T-helper 1 cell treated with Interleukin-12 subunit alpha and Interleukin-12 subunit beta and Interleukin-4 antibody, amounts not matched to agents 30 μg/mL and 1 μg/mL, for 36 hours (primary cell): ENCODE data around the gene NXPH3.

ENCODE experiments used
- H3K27ac Mint-ChIP-seq: one replicate; pipeline ENCODE4 v1.8.0; 2021; ENCODE audit warnings: mild to moderate bottlenecking, mixed read lengths
- H3K27me3 Mint-ChIP-seq: one replicate; pipeline ENCODE4 v1.8.0; 2021; ENCODE audit warnings: low read depth, mixed read lengths
- H3K36me3 Mint-ChIP-seq: one replicate; pipeline ENCODE4 v1.8.0; 2021; ENCODE audit warnings: low read depth, mixed read lengths
- H3K4me1 Mint-ChIP-seq: one replicate; pipeline ENCODE4 v1.8.0; 2021; ENCODE audit warnings: low read depth, mixed read lengths
- H3K4me3 Mint-ChIP-seq: one replicate; pipeline ENCODE4 v1.8.0; 2021; ENCODE audit warnings: mild to moderate bottlenecking, moderate library complexity, mixed read lengths
- H3K9me3 Mint-ChIP-seq: one replicate; pipeline ENCODE4 v1.8.0; 2021; ENCODE audit warnings: mixed read lengths

The NXPH3 gene

DNA sequence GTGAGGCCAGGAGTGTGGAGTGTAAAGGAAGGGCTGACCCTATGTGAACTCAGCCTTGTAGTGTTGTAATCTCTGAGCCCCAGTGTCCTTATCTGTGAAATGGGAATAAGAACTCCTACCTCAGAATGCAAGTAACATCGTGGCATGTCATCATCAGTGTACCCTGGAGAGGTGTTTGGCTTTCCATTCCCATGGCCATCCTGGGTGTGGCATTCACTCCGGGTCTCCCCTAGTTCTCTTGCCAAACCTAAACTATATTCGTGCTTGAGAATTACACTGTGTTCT is 1.9 kb downstream of the NXPH3 start:
- Mint-ChIP-seq H3K4me3 (no peak overlapping the region), H3K4me1 (peaks cover 7% of the 10 kb centered on the region), H3K9me3 (no peaks in the 10 kb centered on the region), H3K27ac (no peak overlapping the region), H3K27me3 (peaks cover 53% of the 10 kb centered on the region), H3K36me3 (no peaks in the 10 kb centered on the region)

DNA sequence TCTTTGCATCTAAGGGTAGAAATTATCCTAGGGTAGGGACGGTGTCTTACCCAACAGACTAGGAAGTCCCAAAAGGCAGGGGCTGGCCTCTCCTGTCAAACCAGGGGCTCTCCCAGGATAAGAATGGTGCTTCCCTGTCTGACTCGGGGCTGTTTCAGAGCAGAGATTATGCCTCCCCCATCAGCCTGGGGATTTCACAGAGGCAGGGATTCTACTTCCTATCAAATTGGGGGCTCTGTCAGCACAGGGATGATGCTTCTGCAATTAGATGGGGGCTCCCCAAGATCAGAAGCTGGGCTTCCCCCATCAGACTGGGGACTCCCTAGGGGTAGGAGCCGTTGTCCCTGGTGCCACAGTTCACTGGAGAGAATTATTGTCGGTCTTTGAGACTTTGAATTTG is 2.3 kb downstream of the NXPH3 start:
- no peak overlapping the region for H3K27ac Mint-ChIP-seq
- no peaks in the 10 kb centered on the region for H3K9me3 Mint-ChIP-seq
- H3K4me3 Mint-ChIP-seq: no peak overlapping the region
- H3K4me1 Mint-ChIP-seq: peaks cover 7% of the 10 kb centered on the region
- peaks cover 49% of the 10 kb centered on the region for H3K27me3 Mint-ChIP-seq
- H3K36me3 Mint-ChIP-seq: no peaks in the 10 kb centered on the region

DNA sequence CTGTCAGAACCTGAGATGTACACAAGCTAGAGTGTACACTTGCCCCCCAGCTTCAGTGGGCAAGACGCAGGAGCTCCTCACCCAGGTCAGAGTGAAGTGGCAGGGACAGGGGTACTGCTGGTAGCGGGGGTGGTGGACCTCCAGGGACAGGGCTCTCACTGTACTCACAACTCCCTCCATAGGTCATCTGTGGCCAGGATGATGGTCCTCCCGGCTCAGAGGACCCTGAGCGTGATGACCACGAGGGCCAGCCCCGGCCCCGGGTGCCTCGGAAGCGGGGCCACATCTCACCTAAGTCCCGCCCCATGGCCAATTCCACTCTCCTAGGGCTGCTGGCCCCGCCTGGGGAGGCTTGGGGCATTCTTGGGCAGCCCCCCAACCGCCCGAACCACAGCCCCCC is 2.7 kb downstream of the NXPH3 start:
- peaks cover 45% of the 10 kb centered on the region for H3K27me3 Mint-ChIP-seq
- H3K27ac Mint-ChIP-seq: no peak overlapping the region
- no peaks in the 10 kb centered on the region for H3K36me3 Mint-ChIP-seq
- no peak overlapping the region for H3K4me3 Mint-ChIP-seq
- no peaks in the 10 kb centered on the region for H3K9me3 Mint-ChIP-seq
- peaks cover 7% of the 10 kb centered on the region for H3K4me1 Mint-ChIP-seq

DNA sequence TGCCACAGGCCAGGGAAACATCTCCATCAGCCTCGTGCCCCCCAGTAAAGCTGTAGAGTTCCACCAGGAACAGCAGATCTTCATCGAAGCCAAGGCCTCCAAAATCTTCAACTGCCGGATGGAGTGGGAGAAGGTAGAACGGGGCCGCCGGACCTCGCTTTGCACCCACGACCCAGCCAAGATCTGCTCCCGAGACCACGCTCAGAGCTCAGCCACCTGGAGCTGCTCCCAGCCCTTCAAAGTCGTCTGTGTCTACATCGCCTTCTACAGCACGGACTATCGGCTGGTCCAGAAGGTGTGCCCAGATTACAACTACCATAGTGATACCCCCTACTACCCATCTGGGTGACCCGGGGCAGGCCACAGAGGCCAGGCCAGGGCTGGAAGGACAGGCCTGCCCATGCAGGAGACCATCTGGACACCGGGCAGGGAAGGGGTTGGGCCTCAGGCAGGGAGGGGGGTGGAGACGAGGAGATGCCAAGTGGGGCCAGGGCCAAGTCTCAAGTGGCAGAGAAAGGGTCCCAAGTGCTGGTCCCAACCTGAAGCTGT is 3.4 kb downstream of the NXPH3 start:
- H3K4me1 Mint-ChIP-seq: peaks cover 7% of the 10 kb centered on the region
- H3K27ac Mint-ChIP-seq: no peak overlapping the region
- no peaks in the 10 kb centered on the region for H3K36me3 Mint-ChIP-seq
- no peak overlapping the region for H3K4me3 Mint-ChIP-seq
- no peaks in the 10 kb centered on the region for H3K9me3 Mint-ChIP-seq
- peaks cover 39% of the 10 kb centered on the region for H3K27me3 Mint-ChIP-seq

DNA sequence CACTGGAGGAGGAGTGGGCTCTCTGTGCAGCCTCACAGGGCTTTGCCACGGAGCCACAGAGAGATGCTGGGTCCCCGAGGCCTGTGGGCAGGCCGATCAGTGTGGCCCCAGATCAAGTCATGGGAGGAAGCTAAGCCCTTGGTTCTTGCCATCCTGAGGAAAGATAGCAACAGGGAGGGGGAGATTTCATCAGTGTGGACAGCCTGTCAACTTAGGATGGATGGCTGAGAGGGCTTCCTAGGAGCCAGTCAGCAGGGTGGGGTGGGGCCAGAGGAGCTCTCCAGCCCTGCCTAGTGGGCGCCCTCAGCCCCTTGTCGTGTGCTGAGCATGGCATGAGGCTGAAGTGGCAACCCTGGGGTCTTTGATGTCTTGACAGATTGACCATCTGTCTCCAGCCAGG is 3.9 kb downstream of the NXPH3 start:
- H3K9me3 Mint-ChIP-seq: no peaks in the 10 kb centered on the region
- no peak overlapping the region for H3K27ac Mint-ChIP-seq
- no peaks in the 10 kb centered on the region for H3K36me3 Mint-ChIP-seq
- H3K4me1 Mint-ChIP-seq: peaks cover 7% of the 10 kb centered on the region
- no peak overlapping the region for H3K4me3 Mint-ChIP-seq
- peaks cover 34% of the 10 kb centered on the region for H3K27me3 Mint-ChIP-seq

DNA sequence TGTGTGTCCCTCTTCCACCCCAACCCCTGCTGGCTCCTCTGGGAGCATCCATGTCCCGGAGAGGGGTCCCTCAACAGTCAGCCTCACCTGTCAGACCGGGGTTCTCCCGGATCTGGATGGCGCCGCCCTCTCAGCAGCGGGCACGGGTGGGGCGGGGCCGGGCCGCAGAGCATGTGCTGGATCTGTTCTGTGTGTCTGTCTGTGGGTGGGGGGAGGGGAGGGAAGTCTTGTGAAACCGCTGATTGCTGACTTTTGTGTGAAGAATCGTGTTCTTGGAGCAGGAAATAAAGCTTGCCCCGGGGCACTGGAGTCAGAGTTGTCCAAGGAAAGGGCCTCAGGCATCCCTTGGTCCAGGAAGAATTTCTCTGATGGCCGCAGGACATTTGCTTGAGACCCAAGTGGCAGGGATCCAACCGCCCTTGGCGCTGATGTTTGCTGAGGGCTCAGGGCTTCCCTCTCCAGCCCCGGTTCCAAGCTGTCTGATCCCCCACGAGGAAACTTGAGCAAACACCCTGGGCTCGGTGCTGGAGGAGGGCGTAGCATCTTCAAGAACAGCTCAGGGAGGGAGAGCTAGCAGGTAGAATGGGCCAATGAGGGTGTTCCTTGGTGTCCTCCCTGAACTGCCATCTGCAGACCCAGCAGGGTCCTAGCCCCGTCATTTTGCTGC is 4.5 kb downstream of the NXPH3 start:
- Mint-ChIP-seq H3K27ac (no peak overlapping the region), H3K27me3 (peaks cover 31% of the 10 kb centered on the region), H3K36me3 (no peaks in the 10 kb centered on the region)

DNA sequence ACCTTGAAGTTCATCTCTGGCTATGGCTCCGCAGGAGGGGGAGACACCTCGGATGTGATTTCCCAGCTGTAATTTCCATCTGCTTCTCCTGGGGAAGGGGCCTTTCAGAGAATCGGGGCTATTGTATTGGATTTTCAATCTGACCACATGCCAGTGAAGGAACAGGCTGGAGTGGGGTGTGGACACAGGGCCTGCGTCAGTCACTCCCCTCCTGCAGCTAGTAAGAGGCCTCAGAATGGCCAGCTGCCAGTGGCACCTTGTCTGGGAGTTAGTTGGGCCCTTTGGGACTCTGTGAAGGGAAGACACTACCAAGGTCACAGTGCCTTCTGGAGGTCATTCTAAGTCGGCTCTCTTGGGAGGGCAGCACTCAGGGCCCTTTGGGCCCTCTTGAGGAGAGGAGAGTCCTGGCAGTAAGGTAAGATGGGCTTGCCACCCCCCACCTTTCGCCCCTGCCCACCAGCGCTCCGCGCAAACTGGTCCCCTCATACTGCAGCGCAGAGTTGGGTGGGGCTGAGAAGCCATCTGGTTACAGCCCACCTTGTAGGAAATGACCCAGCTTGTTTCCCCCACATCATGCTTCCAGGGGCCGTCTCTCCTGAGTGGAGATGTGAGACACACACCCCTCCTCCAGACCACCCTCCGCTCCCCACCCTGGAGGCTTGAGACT is 5.4 kb downstream of the NXPH3 start:
- Mint-ChIP-seq H3K27ac (no peak overlapping the region), H3K4me1 (peaks cover 3% of the 10 kb centered on the region), H3K9me3 (no peaks in the 10 kb centered on the region), H3K27me3 (peaks cover 27% of the 10 kb centered on the region), H3K36me3 (no peaks in the 10 kb centered on the region), H3K4me3 (no peak overlapping the region)

More for the DNA sequence above, 4.5 kb downstream of the NXPH3 start:
- H3K4me1 Mint-ChIP-seq: peaks cover 4% of the 10 kb centered on the region
- no peak overlapping the region for H3K4me3 Mint-ChIP-seq
- no peaks in the 10 kb centered on the region for H3K9me3 Mint-ChIP-seq

DNA sequence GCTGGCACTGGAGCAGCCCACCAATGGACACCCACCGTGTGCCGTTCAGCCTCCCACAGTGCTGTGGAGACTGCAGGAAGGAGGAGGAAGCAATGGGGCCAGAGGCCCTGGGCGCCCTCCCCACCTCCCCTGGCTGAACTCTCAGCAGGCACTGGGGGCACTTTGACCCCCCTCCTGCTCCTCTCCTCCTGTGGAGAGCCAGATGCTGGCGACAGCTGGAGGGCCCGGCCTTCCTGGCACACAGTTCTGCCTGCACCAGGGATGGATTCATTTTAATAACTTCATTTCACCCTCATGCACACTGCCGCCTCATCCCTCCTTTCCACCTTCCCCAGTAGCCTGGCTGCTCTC is 6.0 kb downstream of the NXPH3 start:
- Mint-ChIP-seq H3K36me3 (no peaks in the 10 kb centered on the region), H3K9me3 (no peaks in the 10 kb centered on the region), H3K27ac (no peak overlapping the region), H3K27me3 (peaks cover 25% of the 10 kb centered on the region), H3K4me1 (peaks cover 3% of the 10 kb centered on the region), H3K4me3 (no peak overlapping the region)

DNA sequence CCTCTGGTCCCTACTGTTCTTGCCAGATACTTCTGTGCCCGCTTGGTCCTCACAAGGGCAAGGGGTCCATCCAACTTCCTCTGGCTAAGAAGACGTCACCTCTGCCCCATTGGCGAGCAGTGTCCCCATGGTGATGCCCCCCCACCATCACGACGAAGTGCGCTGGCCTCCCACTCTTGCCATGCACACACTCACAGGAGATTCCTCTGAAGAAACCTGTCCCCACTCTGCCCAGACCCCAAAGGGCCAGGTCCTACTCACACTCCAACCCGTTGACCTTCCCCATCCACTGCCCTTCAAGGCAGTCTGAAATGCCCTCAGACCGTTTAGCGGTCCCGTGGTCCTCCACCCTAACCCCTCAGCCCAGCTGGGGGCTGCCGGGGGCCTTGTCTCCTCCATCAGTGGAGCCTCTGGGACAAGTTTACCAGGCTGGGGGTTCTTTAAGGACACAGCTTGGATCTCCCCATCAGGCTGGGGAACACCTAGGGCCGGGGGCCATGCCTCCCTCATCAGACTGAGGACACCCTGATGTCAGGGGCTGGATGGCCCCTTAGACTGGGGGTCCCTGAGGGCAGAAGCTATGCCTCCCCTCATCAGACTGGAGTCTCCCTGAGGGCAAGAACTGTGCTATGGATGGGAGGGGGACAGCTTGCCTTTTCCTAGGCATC is 6.5 kb downstream of the NXPH3 start:
- Mint-ChIP-seq H3K4me3 (no peak overlapping the region), H3K4me1 (no peaks in the 10 kb centered on the region), H3K27me3 (peaks cover 20% of the 10 kb centered on the region), H3K9me3 (no peaks in the 10 kb centered on the region), H3K36me3 (no peaks in the 10 kb centered on the region), H3K27ac (no peak overlapping the region)

DNA sequence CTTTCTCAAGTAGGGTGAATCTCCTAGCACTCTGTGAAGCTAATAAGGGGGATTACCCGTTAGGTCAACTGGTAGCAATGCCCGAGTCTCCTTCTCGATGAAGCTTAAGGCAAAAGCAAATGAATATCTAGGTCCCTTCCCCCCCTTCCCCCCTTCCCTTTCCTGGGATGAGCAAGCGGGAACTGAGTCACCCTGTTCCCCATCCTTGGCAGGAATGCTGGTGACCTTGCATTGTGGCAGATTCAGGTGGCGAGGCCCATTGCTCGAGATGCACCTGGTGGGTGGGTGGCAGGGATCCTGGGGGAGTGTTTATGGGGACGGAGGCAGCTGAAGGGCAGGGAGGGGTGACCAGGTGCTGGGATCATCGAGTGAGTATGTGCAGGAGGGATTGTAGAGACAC is 7.1 kb downstream of the NXPH3 start:
- Mint-ChIP-seq H3K27ac (no peak overlapping the region), H3K9me3 (no peaks in the 10 kb centered on the region), H3K4me3 (no peak overlapping the region), H3K4me1 (no peaks in the 10 kb centered on the region), H3K27me3 (peaks cover 14% of the 10 kb centered on the region), H3K36me3 (no peaks in the 10 kb centered on the region)

DNA sequence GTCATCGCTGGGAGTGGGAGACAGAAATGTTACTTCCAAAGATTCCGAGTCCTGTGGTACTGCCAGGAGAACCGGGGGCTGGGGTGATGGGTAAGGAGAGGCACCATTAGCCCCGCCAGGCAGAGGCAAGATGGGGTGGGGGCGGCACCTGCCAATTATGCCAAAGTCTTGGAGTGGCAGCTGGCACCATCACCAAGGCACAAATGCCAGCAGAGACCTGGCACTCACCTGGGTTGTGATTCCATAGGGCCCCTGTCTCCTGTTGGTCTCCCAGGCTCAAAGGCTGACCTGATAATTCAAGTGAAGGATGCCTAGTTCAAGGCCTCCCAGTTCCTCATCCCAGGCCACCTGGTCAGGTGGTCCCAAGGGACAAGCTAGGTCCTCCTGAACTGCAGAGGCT is 7.6 kb downstream of the NXPH3 start:
- Mint-ChIP-seq H3K4me1 (no peaks in the 10 kb centered on the region), H3K27ac (no peak overlapping the region), H3K9me3 (no peaks in the 10 kb centered on the region), H3K4me3 (no peak overlapping the region), H3K36me3 (no peaks in the 10 kb centered on the region), H3K27me3 (peaks cover 10% of the 10 kb centered on the region)

DNA sequence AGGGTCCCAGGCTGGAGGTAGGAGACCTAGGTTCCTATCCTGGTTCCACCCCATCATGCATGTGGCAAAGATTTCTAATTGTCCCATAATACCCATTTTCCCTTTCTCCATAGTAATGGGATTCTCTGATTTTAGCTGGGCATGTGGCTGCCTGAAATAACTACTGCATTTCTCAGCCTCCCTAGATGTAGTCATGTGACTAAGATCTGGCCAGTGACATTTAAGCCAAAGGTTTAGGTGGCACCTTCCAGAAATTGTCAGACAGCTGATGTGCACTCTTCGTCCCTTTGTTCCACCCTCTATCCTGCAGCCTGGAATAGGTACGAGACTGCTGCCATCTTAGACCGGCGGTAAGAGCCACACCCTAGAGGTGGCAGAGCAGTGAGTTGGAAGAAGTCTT is 8.2 kb downstream of the NXPH3 start:
- Mint-ChIP-seq H3K27me3 (peaks cover 6% of the 10 kb centered on the region), H3K36me3 (no peaks in the 10 kb centered on the region), H3K9me3 (no peaks in the 10 kb centered on the region), H3K27ac (peak overlapping the region; percentile 3), H3K4me1 (no peaks in the 10 kb centered on the region), H3K4me3 (no peak overlapping the region)

DNA sequence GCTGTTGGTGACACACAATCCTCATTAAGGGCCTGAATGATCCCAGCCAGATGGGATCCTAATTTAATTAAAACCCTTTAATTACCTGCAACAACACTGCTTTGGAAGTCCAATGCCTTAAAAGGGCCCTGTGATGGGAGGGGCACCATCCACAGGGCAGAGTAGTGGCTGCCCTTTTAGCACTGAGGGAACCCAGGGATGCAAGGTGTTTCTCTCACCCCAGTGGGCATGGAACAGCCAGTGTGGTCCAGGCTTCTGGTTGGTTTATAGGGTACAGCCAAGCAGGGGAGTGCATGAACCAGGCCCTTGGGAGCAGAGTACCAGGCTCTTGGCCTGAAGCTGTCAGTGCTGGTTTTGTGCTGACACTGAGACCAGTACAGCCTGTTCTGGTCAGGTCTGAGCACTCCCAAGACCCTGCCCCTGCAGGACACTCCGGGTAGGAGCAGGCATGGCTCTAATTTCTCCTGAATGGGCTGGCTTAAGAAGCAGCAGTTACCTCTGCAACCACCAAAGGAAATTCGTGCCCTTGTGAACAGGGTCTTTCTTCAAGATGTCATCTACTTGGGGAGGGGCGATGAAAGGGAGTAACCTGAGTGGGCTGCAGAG is 9.9 kb downstream of the NXPH3 start:
- H3K4me1 Mint-ChIP-seq: no peaks in the 10 kb centered on the region
- no peaks in the 10 kb centered on the region for H3K9me3 Mint-ChIP-seq
- no peaks in the 10 kb centered on the region for H3K36me3 Mint-ChIP-seq
- H3K4me3 Mint-ChIP-seq: no peak overlapping the region
- H3K27ac Mint-ChIP-seq: no peak overlapping the region
- H3K27me3 Mint-ChIP-seq: no peaks in the 10 kb centered on the region

DNA sequence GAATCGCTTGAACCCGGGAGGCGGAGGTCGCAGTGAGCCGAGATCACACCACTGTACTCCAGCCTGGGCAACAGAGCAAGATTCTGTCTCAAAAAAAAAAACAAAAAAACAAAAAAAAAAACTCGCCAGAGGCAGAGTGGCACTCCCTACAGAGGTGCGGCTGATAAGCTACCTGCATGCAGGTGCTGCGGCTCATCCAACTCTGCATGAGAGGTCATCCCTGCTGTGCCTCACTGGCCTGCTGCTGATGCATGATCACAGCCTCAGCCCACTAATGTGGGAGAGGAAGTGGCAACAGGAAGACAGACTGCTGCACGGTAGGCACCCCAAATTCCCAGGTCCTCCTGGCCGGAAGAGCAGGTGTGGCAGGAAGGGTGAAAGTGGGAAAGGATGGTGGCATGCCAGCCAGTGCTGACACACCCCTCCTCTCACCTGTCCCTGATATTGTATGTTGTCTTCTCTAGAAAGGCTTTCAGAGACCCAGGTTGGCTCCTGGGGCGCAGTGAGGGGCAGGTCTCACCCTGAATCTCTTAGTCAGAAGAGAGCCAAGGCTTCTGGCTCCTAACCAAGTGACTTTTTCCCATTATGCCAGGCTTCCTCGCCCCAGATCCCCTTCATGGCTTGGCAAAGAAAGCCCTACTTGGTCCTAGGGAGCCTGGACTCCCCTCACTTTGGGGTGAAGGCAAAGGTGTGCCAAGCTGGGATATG is 11.8 kb downstream of the NXPH3 start:
- Mint-ChIP-seq H3K27ac (no peak overlapping the region), H3K4me3 (no peak overlapping the region), H3K36me3 (no peaks in the 10 kb centered on the region), H3K4me1 (no peaks in the 10 kb centered on the region), H3K9me3 (no peaks in the 10 kb centered on the region), H3K27me3 (no peaks in the 10 kb centered on the region)
